DMS 273 (cell line): Measurements from ENCODE around the gene ALS2CL.
"Not testable (repeated sequence)": the region's sequence is repeated elsewhere in the genome, so short reads cannot be mapped to it uniquely, and the experiment has no call there.

Source experiments
- DNase-seq: peaks from one replicate; lab custom pipeline; 2025; ENCODE audit not compliant: unreplicated experiment; lab: John Stamatoyannopoulos, UW

The ALS2CL gene

DNA sequence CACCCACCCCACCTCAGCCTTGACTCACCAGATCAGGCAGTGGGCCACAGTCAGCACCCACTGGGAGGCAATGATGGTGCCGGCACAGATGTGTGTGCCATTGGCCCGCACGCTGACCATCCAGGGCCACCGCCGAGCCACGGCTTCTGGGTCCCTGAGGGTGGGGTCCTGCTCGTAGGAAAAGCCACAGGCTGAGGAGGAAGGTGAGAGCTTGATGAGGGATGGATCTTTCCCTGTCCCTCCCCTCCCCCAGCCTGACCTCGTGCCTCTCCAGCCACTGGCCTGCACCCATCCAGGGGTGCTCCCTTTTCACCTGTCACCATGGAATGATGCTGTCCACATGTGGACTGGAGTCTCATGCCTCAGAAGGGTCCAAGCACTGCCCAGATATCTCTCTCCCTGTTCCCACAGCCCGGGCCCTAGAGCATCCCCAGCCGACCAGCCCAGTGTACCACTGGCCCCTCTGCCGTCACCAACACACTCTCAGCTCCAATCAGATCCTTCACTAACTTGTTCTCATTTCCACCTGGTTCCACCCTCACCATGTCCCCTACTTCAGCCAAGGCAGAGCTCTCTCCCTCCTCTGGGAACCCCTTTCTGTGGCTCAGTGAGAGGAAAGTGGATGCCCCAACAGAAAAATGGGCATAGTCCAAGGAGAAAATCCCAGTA is 22.2 kb upstream of the ALS2CL start:
- DNase-seq: no peak

- DNase-seq: no peak
These were observed 21.4 kb upstream of the ALS2CL start for GRCh38 chr3:46714728-46715506.

- DNase-seq: peak; percentile 8
These were observed 20.5 kb upstream of the ALS2CL start for GRCh38 chr3:46713898-46714552.

DNA sequence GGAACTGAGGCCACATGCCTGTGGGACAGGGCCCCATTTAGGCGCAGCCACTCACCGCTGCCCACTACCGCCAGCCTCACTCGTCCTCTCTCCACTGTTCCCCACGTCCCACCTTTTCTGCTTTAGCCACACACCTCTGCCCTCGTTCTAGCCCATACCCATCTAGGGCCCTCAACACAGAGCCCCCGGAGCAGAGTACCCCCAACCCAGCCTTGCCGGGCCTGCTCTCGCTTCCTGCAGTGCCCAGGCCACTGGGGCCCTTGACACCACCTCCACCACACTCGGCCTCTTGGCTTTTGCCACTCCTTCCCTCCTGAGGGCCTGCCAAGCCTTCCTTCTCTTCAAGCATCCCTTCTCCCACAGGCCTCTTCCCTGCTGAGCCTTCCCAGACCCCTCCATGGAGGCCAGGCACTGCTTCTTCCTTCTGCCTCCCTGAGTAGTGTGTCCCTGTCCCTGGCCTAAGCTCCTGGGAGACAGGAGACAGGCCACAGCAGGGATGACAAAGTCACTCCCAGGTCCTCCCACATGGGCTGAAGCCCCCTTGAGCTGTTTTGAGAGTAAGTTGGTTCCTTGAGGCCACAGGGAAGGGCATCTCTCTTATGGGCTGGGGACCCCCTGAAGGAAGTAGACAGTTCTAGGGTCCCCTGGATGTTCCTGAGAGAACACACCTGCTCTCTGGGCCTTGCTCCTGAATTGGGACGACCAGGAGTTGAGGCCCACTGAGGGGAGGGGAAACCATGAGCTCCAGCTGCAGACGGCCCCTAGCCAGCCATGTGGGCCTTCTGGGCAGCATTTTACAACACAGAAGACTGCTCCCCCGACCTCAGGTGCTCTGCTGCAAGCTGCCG is 19.8 kb upstream of the ALS2CL start:
- no peak for DNase-seq

DNA sequence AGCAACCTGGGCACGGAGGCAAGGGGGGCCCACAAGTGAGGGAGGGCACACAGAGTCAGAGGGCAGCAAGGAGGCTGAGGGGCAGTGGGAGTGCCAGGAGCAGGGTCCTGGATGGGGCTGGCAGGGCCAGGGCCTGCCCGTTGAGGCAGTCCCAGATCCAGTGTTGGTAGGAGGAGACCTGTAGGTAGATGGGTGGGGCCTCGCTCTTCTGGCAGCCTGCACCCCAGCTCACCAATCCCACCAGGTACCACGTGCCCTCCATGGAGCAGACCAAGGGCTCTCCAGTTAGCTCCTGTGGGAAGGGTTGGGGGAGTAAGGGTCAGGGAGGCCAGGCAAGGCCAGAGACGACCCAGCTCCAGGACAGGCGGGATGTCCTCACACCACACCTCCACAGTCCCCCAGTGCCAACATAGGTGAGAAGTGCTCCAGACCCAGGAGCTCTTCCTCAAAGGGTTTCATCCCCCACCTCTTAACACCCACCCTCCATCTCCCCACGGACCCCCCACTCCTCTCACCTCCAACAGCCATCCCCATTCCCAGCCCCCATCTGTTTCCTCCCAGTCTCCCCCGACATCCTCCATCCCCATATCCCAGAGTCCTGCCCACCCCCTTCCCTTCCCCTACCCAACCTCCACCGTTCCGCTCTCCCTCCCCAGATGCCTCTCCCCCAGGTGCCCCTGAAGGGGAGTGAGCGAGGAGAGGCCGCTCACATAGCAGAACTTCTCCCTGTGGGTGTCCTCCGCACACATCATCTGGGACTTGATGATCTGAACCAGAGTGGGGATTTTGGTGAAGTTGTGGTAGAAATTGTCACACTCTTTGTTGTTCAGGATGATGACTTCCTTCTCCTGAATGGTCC is 18.9 kb upstream of the ALS2CL start:
- no peak for DNase-seq

GRCh38 chr3:46711760-46712159 is 18.3 kb upstream of the ALS2CL start:
- DNase-seq: no peak

- DNase-seq: no peak
These were observed 17.8 kb upstream of the ALS2CL start for GRCh38 chr3:46711305-46711704.

- no peak for DNase-seq
These were observed 17.3 kb upstream of the ALS2CL start for GRCh38 chr3:46710671-46711295.

DNA sequence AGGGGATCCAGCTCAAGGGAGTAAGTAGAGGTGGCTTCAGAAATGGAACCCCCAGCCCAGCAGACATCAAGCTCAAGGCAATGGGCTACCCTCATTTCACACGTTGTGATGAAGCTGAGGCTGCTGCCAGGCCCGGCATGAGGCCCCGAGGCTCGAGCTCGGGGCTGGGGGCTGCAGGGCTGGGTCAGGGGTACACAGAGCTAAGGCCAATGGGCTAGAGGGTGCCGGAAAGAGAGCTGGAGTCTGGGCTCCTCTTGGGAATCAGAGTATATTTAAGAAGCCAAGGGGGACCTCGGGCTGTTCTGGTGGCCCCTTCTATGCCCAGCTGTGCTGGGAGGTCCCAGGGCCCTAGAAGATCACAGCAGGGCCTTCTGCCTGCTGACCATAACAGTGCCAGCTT is 16.8 kb upstream of the ALS2CL start:
- no peak for DNase-seq

DNA sequence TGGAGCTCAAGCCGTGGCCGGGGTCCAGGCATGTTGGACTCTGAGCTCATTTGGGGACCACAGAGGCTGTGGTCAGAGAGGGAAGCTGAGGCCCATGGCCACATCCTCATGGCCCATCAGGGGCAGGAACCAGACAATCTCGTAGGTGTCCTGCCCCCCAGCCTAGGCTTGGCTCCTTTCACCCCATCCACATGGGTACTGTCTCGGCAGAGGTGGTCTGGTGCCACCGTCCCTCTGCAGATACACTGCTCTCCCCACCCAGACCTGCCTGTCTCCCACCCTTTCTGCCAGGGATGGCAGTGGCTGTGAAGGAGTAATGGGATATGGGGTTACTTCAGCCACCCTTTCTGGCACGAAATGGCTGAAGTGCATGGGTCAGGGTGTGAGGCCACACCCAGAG is 16.2 kb upstream of the ALS2CL start:
- DNase-seq: no peak

- no peak for DNase-seq
These were observed 15.7 kb upstream of the ALS2CL start for GRCh38 chr3:46709157-46709654.

DNA sequence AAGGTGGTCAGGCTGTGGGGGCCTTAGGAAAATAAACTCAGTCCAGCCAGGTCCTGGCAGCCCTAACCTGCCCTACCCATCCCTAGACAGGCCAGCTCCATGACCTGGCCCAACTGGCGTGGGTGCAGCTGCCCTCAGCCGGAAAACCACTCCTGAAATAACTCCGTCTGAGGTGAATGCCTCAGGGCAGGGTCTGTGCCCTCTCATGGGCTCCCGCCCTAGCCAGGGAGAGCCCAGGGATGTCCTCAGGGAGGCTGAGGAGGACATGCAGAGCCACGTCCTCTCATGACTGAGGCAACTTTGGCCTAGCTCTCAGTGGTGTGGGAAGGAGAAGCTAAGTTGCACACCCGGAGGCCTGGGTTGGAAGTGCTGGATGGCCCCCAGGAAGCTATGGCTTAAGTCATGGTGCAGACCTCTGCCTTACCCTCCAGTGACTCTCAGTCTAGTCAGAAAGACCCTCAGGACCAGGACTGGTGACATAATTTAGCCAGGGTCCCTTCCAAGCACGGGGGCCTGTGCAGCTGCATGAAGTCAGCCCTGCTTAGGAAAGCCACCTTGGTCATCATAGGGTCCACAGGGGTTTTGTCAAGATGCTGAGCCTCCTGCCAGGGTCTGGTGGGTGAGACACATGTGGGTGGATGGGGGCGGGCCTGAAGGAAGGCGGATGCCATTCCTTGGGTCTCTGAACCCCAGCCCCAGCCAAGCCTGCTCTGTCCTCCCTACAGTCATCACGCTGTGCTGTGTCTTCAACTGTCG is 15.1 kb upstream of the ALS2CL start:
- no peak for DNase-seq

DNA sequence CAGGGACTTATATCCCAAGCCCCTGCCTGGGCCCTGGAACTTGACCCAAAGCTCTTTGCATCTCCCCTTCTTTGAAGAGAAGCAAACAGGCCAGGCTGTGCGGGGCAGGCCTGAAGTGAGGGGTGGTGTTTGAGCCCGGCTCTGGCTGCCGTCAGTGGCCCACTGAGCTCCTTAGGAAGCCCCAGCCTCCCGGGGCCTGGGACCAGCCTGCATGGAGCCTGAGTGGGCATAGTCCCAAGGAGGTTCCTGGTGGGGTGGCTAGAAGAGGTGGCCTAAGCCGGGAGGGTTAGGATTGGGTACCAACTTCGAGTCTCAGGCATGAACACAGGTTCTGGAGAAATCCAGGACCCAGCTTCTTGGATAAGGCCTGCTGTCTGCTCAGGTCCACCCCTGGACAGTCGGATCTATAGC is 14.1 kb upstream of the ALS2CL start:
- DNase-seq: no peak

DNA sequence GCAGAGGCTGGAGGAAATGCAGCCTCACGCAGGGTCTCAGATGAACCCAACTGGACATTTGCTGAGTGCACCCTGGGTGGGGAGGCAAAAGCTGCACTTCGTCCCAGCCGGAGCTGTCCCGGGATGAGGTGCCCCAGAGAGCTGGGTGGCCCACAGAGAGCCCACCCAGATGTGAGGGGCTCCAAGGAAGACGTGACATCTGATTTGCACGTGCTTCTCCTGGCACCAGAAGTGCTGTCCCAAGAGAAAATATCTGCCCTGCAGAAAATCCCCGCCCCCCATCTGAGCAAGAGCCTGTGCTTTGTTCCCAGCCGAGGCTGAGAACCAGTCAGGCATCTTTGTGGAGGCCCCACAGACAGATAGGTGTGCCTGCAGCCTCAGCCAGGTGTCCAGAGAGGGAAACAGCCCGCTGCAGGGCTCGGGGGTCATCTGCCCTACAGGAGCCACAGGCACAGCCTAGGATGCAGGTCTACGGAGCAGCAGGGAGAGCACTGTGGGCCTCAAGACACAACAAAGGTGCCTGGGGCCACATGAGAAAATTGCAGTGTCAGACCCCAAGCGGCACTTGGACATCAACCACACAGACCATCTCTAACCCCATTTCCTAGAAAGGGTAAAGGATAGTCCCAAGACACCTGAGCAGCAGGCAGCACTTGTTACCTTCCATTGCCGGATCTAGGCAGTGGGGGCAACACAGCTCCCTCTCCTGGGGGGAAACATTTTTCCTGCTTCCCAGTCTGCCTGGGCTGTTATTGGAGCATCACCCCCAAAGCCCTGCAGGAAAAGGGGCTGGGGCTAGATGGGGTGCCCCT is 13.5 kb upstream of the ALS2CL start:
- DNase-seq: no peak

DNA sequence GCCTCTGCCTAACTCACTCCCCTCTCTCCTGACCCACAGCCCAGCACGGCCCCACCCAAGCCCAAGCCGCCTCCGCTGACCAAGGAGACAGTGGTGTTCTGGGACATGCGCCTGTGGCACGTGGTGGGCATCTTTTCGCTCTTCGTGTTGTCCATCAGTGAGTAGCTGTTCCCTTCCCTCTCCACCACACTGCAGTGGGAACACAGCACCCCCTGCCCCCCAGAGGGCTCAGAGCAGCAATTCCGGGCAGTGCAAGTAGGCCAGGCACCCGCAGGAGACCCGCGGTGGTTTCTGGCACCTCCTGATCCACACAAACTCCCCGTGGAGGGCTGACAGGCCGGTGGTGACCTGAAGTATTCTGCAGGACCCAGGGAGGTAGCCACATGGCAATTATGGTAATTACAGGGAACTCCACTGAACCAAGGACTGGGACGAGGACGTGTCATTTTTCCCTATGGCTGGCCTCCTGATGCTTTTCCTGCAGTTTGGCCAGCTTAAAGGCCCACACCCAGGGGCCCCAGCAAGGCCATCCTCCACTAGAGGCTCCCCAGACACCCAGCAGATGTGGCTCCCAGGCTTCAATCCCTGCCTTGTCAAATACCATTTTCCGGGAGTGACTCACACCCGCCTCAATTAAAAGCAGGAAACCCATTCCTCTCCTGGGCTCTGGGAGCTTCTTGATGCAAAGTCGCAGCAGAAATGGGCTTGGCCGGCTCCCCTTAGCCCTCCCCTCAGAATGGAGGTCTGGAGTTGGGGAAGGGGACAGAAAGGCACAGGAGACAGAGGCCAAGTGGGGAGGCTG is 12.5 kb upstream of the ALS2CL start:
- no peak for DNase-seq

GRCh38 chr3:46705022-46705530 is 11.6 kb upstream of the ALS2CL start:
- DNase-seq: peak; percentile 73

- DNase-seq: not testable (repeated sequence)
These were observed 10.9 kb upstream of the ALS2CL start for GRCh38 chr3:46704346-46704745.
